GM21576 (cell line): ENCODE measurements around the gene ANKRD1.

Experiments used
- ATAC-seq: cut with Tn5 transposase; IDR thresholded peaks from one replicate; pipeline ENCODE4 v1.9.1; 2021; ENCODE audit warnings: mild to moderate bottlenecking, moderate library complexity; ENCODE audit not compliant: unreplicated experiment

The ANKRD1 gene

GRCh38 chr10:90936276-90936659 lies 15.4 kb upstream of the ANKRD1 start:
- ATAC-seq, result no peak

- no peak for ATAC-seq
These were observed 14.8 kb upstream of the ANKRD1 start for GRCh38 chr10:90935581-90936275.

GRCh38 chr10:90930971-90931871 lies 10.3 kb upstream of the ANKRD1 start:
- no peak for ATAC-seq

GRCh38 chr10:90930070-90930837 lies 9.4 kb upstream of the ANKRD1 start:
- no peak for ATAC-seq

GRCh38 chr10:90929179-90929578 lies 8.3 kb upstream of the ANKRD1 start:
- no peak for ATAC-seq

GRCh38 chr10:90927293-90927692 lies 6.4 kb upstream of the ANKRD1 start:
- no peak for ATAC-seq

GRCh38 chr10:90925079-90926029 lies 4.5 kb upstream of the ANKRD1 start:
- ATAC-seq, result no peak

GRCh38 chr10:90924552-90924951 lies 3.7 kb upstream of the ANKRD1 start:
- ATAC-seq, result no peak

- no peak for ATAC-seq
These were observed 2.3 kb upstream of the ANKRD1 start for GRCh38 chr10:90923111-90923731.

- ATAC-seq, result no peak
These were observed 1.0 kb upstream of the ANKRD1 start for GRCh38 chr10:90921906-90922305.

- ATAC-seq, result no peak
These were observed 958 bp downstream of the ANKRD1 start for GRCh38 chr10:90919683-90920574.

- no peak for ATAC-seq
These were observed 2.9 kb downstream of the ANKRD1 start for GRCh38 chr10:90917968-90918318.

- no peak for ATAC-seq
These were observed 3.5 kb downstream of the ANKRD1 start for GRCh38 chr10:90917238-90917967.

- ATAC-seq, result no peak
These were observed 4.3 kb downstream of the ANKRD1 start for GRCh38 chr10:90916392-90917237.

GRCh38 chr10:90915766-90916075 lies 5.2 kb downstream of the ANKRD1 start:
- ATAC-seq, result no peak

- no peak for ATAC-seq
These were observed 5.7 kb downstream of the ANKRD1 start for GRCh38 chr10:90914992-90915765.
